RKO (cell line): ENCODE data around the gene CALCB.

Experiments used
- DNase-seq: peaks from one replicate; pipeline ENCODE4 v3.0.0-alpha.2; 2016; ENCODE audit warnings: low spot score

Gene CALCB

GRCh38 chr11:15118431-15118830 lies 45.0 kb downstream of the CALCB start:
- DNase-seq: no peak

GRCh38 chr11:15119352-15119751 lies 46.0 kb downstream of the CALCB start:
- no peak for DNase-seq

- no peak for DNase-seq
These were observed 46.4 kb downstream of the CALCB start for GRCh38 chr11:15119826-15120225.

- DNase-seq: peak; percentile 62
These were observed 50.5 kb downstream of the CALCB start for GRCh38 chr11:15123849-15124248.

- DNase-seq: no peak
These were observed 51.1 kb downstream of the CALCB start for GRCh38 chr11:15124528-15124927.

GRCh38 chr11:15127341-15127740 lies 53.9 kb downstream of the CALCB start:
- peak; percentile 54 for DNase-seq
